ENCODE results near the gene TSR3. TPM values are rescaled to one million over a fixed set of nuclear protein-coding genes. Genes with fewer than 3 reads are reported as not detected.

TSR3 gene
- total and polyA plus RNA-seq, 12 donors, result 41.5 to 83.4 (median 56.0) TPM

DNA sequence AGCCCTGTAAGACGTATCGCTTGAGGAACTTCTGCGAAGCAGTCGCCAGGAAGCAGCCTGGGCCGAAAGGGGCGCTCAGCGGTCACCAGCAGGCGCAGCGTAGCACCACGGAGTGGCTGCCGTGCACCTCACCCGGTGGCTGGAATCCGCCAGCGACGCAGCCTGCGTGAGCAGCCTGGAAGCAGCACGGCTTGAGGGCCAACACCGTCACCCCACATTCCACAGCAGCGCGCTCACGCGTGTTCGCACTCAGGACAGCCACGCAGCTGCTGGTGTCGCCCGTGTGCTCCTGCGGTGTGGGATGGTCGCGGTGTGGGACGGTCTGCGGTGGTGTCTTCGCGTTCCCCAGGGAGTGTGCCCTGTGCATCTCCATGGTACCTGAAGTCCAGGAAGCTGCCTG lies 32.6 kb downstream of the TSR3 start:
- Histone ChIP-seq H3K27me3 (no peaks in the 10 kb centered on the region), H3K36me3 (peaks cover 5 to 100% (median 77%) of the 10 kb centered on the region in 9 donors), H3K4me1 (peaks cover 0 to 5% (median 0%) of the 10 kb centered on the region in 9 donors), H3K9me3 (no peaks in the 10 kb centered on the region), H3K4me3 (no peak overlapping the region), H3K27ac (no peak overlapping the region)
- DNase-seq (no peak), ATAC-seq (no peak)
- whole genome bisulfite sequencing, 2 donors, result 90 to 94% methylated on average over 33 of the region's 33 CpGs
- intact Hi-C loops (cut with DNase I), result loop anchor here in 1 of 10 donors (10.0 kb wide), 1 partner anchor 86 kb away; no protein-coding TSS in a partner anchor
- TF ChIP-seq, protein P1, sequence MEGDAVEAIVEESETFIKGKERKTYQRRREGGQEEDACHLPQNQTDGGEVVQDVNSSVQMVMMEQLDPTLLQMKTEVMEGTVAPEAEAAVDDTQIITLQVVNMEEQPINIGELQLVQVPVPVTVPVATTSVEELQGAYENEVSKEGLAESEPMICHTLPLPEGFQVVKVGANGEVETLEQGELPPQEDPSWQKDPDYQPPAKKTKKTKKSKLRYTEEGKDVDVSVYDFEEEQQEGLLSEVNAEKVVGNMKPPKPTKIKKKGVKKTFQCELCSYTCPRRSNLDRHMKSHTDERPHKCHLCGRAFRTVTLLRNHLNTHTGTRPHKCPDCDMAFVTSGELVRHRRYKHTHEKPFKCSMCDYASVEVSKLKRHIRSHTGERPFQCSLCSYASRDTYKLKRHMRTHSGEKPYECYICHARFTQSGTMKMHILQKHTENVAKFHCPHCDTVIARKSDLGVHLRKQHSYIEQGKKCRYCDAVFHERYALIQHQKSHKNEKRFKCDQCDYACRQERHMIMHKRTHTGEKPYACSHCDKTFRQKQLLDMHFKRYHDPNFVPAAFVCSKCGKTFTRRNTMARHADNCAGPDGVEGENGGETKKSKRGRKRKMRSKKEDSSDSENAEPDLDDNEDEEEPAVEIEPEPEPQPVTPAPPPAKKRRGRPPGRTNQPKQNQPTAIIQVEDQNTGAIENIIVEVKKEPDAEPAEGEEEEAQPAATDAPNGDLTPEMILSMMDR (IDR thresholded peaks at IDR 0.05), result no peak

DNA sequence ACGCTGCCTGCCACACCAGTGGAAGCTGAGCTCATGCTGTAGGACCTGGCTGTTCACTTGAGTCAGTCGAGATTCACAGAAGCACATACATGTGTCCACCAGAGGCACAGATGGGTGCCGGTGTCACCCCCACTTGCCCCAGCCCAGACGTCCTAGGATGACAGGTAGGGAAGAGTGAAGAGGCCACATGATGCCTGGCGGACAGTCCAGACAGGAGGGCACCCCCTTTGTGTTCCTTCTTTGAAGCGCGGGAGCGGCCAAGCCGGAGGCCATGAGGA lies 33.5 kb downstream of the TSR3 start:
- no peaks in the 10 kb centered on the region for H3K27me3 ChIP-seq
- H3K4me3 ChIP-seq, result no peak overlapping the region
- H3K9me3 ChIP-seq, result no peaks in the 10 kb centered on the region
- intact Hi-C loops (cut with DNase I), result loop anchor here in 1 of 10 donors (10.0 kb wide), 1 partner anchor 87 kb away; no protein-coding TSS in a partner anchor
- TF ChIP-seq, protein P1 (IDR thresholded peaks at IDR 0.05), result no peak
- DNase-seq, result no peak
- WGBS, 2 donors, result 79 to 80% methylated on average over 9 of the region's 9 CpGs
- H3K36me3 ChIP-seq, result peaks cover 5 to 99% (median 71%) of the 10 kb centered on the region in 9 donors
- no peak for ATAC-seq
- no peak overlapping the region for H3K27ac ChIP-seq
- peaks cover 0 to 14% (median 5%) of the 10 kb centered on the region in 9 donors for H3K4me1 ChIP-seq

DNA sequence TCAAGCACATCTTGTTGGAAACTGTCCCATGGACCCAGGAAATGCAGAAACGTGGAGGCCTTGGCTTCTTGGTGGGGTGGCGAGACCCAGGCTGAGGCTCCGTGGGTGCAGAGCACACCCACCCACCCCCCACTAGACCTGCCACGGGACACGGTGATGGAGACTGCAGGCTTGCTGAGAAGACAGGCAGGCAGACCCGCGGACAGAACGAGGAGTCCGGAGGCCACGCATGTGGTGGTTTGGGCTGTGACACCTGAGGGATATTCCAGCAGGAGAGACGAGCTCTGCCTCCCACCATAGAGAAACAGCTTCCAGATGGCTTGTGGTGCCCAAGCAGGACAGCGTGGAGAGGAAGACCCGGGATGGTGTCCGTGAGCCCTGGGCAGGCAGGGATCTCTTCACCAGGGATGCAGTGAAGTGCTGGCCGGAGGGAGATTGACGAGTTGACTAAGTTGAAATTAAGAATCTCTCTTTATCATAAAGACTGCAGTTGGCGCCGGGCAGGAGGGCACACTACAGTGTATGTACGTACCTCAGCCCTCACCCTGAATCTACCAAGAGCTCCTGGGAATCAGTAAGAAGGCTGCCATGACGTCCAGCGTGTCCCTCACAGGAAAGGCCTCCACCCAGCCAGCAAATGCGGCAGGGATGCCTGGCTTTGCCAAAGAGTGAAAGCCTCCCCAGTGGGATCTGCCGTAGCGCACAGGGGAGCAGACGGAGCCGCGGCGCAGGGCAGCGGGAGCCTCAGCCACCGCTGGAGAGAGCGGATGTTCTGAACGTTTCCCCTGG lies 34.0 kb downstream of the TSR3 start:
- intact Hi-C loops (cut with DNase I), result loop anchor here in 1 of 10 donors (10.0 kb wide), 1 partner anchor 87 kb away; no protein-coding TSS in a partner anchor
- ATAC-seq (no peak), DNase-seq (no peak)
- Histone ChIP-seq H3K9me3 (no peaks in the 10 kb centered on the region), H3K27ac (no peak overlapping the region), H3K4me1 (peaks cover 4 to 19% (median 9%) of the 10 kb centered on the region in 9 donors), H3K4me3 (no peak overlapping the region), H3K27me3 (no peaks in the 10 kb centered on the region), H3K36me3 (peaks cover 5 to 100% (median 71%) of the 10 kb centered on the region in 9 donors)
- 88 to 89% methylated on average over 32 of the region's 32 CpGs for WGBS, 2 donors
- TF ChIP-seq, protein P1 (IDR thresholded peaks at IDR 0.05), result no peak

DNA sequence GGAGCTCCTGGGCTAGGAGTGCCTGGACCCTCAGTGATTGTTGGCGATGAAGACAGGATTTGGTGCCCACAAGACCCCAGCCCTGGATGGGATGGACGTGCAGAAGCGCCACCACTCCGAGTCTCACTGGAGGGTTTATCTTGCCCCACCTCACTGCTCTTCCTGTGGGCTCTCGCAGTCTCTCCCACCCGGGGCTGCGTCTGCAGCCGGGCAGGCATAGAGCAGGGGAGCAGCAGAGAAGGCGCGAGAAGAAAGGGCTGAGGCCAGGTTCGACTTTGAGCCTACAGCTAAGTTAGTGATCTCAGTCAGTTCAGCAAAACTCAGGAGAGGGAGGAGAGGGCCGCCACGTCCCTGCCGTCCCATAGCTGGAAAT lies 35.7 kb downstream of the TSR3 start:
- no peak for DNase-seq
- 88 to 89% methylated on average over 14 of the region's 14 CpGs for WGBS, 2 donors
- no peaks in the 10 kb centered on the region for H3K9me3 ChIP-seq

More for the DNA sequence above, 35.7 kb downstream of the TSR3 start:
- peaks cover 5 to 92% (median 69%) of the 10 kb centered on the region in 9 donors for H3K36me3 ChIP-seq
- ATAC-seq, result no peak
- TF ChIP-seq, protein P1 (IDR thresholded peaks at IDR 0.05), result no peak
- no peak overlapping the region for H3K4me3 ChIP-seq
- intact Hi-C loops (cut with DNase I), result loop anchor here in 1 of 10 donors (10.0 kb wide), 1 partner anchor 89 kb away; no protein-coding TSS in a partner anchor
- H3K27me3 ChIP-seq, result no peaks in the 10 kb centered on the region
- no peak overlapping the region for H3K27ac ChIP-seq
- peaks cover 19 to 36% (median 26%) of the 10 kb centered on the region in 9 donors for H3K4me1 ChIP-seq

Measured in heart right ventricle (tissue), 16 donors.